CD4-positive, alpha-beta T cell (primary cell): Measurements from ENCODE around the gene ERICH6. TPM values are rescaled to one million over a fixed set of nuclear protein-coding genes. Genes with fewer than 3 reads are reported as not detected.
A peak's percentile ranks its signal among the peaks of the same experiment; 100 is the strongest.

Experiments used
- ATAC-seq: fragments of 200-7000 bp; cut with Tn5 transposase; one replicate; pipeline ENCODE4 v1.10.0; 2022; ENCODE audit warnings: mild to moderate bottlenecking; ENCODE audit not compliant: poor library complexity
- CTCF ChIA-PET: fragments of 350-600 bp; sonication (Branson Sonifier 250); formaldehyde crosslinking; loops from one replicate; lab custom pipeline; 2021; ENCODE audit warnings: antibody characterized with exemption, inconsistent platforms; lab: Charles Lee
- POLR2A ChIA-PET: fragments of 350-600 bp; sonication (Branson Sonifier 250); formaldehyde crosslinking; loops from one replicate; lab custom pipeline; 2021; ENCODE audit warnings: antibody characterized with exemption, inconsistent platforms; lab: Charles Lee
- DNase-seq, 14 experiments: peaks; one replicate each; pipeline ENCODE4 v3.0.0-alpha.2; 2013 to 2020; ENCODE audit warnings: mixed read lengths in 2 of 14
- H3K27ac ChIP-seq, 2 donors: one replicate each; pipeline versions ENCODE4 v1.5.1 to v1.7.0; 2013; ENCODE audit warnings: low read length in 2 of 2, low read depth in 1 of 2, mild to moderate bottlenecking in 1 of 2
- H3K27me3 ChIP-seq, 2 experiments: 1 replicate in 1 of 2; 2 replicates in 1 of 2; pipeline versions ENCODE4 v1.6.1 to v1.7.0; 2013; ENCODE audit warnings: low read length in 2 of 2, control low read depth in 1 of 2, mild to moderate bottlenecking in 1 of 2, moderate library complexity in 1 of 2; ENCODE audit not compliant: insufficient read depth in 2 of 2, control insufficient read depth in 1 of 2
- H3K36me3 ChIP-seq: one replicate; pipeline ENCODE4 v1.6.1; 2013; ENCODE audit warnings: low read length, control low read depth; ENCODE audit not compliant: insufficient read depth
- H3K4me1 ChIP-seq: one replicate; pipeline ENCODE4 v1.6.1; 2013; ENCODE audit warnings: low read length, control low read depth; ENCODE audit not compliant: insufficient read depth
- H3K4me3 ChIP-seq: one replicate; pipeline ENCODE4 v1.5.1; 2013; ENCODE audit warnings: mild to moderate bottlenecking, low read length, moderate library complexity
- H3K9me3 ChIP-seq, 2 experiments: 1 replicate in 1 of 2; 2 replicates in 1 of 2; pipeline versions ENCODE4 v1.6.1 to v1.7.0; 2013; ENCODE audit warnings: low read length in 2 of 2, mild to moderate bottlenecking in 2 of 2, control low read depth in 1 of 2, moderate library complexity in 1 of 2; ENCODE audit not compliant: control insufficient read depth in 1 of 2, insufficient read depth in 1 of 2
- H3K27ac Mint-ChIP-seq: one replicate; pipeline ENCODE4 v1.8.0; 2020; ENCODE audit warnings: mixed read lengths
- H3K27me3 Mint-ChIP-seq: one replicate; pipeline ENCODE4 v1.8.0; 2021; ENCODE audit warnings: mixed read lengths
- H3K36me3 Mint-ChIP-seq: one replicate; pipeline ENCODE4 v1.8.0; 2021; ENCODE audit warnings: low read depth, mixed read lengths
- H3K4me1 Mint-ChIP-seq: one replicate; pipeline ENCODE4 v1.8.0; 2021; ENCODE audit warnings: low read depth, mixed read lengths
- H3K4me3 Mint-ChIP-seq: one replicate; pipeline ENCODE4 v1.8.0; 2020; ENCODE audit warnings: mild to moderate bottlenecking, mixed read lengths
- H3K9me3 Mint-ChIP-seq: one replicate; pipeline ENCODE4 v1.8.0; 2020; ENCODE audit warnings: mixed read lengths
- intact Hi-C, 2 experiments: fragments of 100-400 bp; cut with DNase I in 1 of 2; cut with micrococcal nuclease in 1 of 2; formaldehyde crosslinking; loops; one replicate each; pipeline versions ENCODE4 v1.15.1 to v1.9.0; 2023 to 2025; cut with DNase I, micrococcal nuclease
- total RNA-seq, 174 experiments: library from RNA in 2 of 174; stranded (reverse) in 2 of 174; gene quantifications; one replicate each; pipeline ENCODE4 v1.2.3 and lab custom pipeline; 2021 to 2026
- TF ChIP-seq, protein P1 (sequence below): fragments of 200-600 bp; IDR thresholded peaks from one replicate; pipeline ENCODE4 v1.8.0; 2022; ENCODE audit warnings: antibody characterized with exemption, mild to moderate bottlenecking

ERICH6 gene
- total RNA-seq, 2 experiments from 2014 or later, result not detected

DNA sequence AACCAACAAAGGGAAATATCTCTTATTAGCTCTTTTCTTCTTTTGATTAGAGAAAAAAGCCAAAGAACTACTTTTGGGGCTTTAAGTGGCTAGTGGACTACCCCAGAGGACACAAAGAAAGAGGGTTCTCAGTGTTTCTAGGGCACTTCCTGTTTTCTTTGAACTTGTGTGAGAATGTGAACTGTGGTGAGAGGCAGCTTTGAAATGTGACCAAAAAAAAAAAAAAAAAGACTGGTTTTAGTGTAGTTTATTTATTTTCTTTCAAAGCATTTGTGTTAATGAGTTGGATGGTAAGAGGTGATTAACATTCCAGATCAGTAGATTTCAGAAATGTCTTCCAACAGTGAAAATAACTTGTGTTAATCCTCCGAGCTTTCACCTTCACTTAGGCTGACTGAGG lies 68.2 kb downstream of the ERICH6 start:
- DNase-seq (peak in 3 of 14 experiments; percentile 57 to 67 (median 66)), ATAC-seq (peak; percentile 71)
- TF ChIP-seq, protein P1, sequence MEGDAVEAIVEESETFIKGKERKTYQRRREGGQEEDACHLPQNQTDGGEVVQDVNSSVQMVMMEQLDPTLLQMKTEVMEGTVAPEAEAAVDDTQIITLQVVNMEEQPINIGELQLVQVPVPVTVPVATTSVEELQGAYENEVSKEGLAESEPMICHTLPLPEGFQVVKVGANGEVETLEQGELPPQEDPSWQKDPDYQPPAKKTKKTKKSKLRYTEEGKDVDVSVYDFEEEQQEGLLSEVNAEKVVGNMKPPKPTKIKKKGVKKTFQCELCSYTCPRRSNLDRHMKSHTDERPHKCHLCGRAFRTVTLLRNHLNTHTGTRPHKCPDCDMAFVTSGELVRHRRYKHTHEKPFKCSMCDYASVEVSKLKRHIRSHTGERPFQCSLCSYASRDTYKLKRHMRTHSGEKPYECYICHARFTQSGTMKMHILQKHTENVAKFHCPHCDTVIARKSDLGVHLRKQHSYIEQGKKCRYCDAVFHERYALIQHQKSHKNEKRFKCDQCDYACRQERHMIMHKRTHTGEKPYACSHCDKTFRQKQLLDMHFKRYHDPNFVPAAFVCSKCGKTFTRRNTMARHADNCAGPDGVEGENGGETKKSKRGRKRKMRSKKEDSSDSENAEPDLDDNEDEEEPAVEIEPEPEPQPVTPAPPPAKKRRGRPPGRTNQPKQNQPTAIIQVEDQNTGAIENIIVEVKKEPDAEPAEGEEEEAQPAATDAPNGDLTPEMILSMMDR, result no peak
- Histone ChIP-seq H3K9me3 (no peaks in the 10 kb centered on the region), H3K4me1 (peaks cover 18% of the 10 kb centered on the region), H3K27ac (peak overlapping the region in 1 of 2 donors; percentile 47), H3K36me3 (peaks cover 5% of the 10 kb centered on the region), H3K27me3 (no peaks in the 10 kb centered on the region), H3K4me3 (no peak overlapping the region)
- ChIA-PET POLR2A (interaction anchor here (1.0 to 1.9 kb wide), 5 partner anchors 28 to 128 kb away, joined by 3 to 9 read pairs (median 4); partner anchors contain the start of genes EIF2A, SELENOT, SERP1 and SIAH2), CTCF (no interaction called here)
- Mint-ChIP-seq H3K4me1 (peaks cover 31% of the 10 kb centered on the region), H3K4me3 (peak overlapping the region; percentile 48), H3K27me3 (no peaks in the 10 kb centered on the region), H3K9me3 (no peaks in the 10 kb centered on the region), H3K36me3 (peaks cover 2% of the 10 kb centered on the region), H3K27ac (peak overlapping the region; percentile 40)
- intact Hi-C loops, result no loop called here

DNA sequence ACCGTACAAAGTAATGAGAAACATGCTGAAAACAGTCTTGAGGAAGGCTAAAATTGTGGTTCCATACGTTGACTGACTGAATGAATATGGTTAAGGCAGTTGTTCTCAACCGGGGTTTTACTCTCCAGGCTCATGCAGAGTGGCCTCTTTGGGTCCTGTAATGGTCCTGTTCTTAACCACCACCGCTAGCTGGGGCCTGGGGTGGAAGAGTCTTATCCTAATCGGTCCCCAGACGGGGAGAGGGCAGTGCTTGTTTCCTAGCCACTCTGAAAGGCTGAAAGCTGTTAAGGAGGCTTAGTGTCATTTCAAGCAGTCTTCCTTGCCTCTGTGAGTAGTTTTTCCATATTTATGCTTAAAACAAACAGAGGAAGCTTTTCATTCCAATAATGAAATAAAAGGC lies 68.6 kb downstream of the ERICH6 start:
- no peaks in the 10 kb centered on the region for H3K27me3 ChIP-seq
- no peak overlapping the region for H3K4me3 ChIP-seq
- peak overlapping the region in 1 of 2 donors; percentile 47 for H3K27ac ChIP-seq
- Mint-ChIP-seq H3K27ac (peak overlapping the region; percentile 40), H3K36me3 (peaks cover 7% of the 10 kb centered on the region), H3K27me3 (no peaks in the 10 kb centered on the region), H3K9me3 (no peaks in the 10 kb centered on the region), H3K4me1 (peaks cover 31% of the 10 kb centered on the region), H3K4me3 (peak overlapping the region; percentile 48)
- peaks cover 9% of the 10 kb centered on the region for H3K36me3 ChIP-seq
- CTCF ChIA-PET, result no interaction called here
- DNase-seq, result peak in 1 of 14 experiments; percentile 12
- TF ChIP-seq, protein P1, result no peak
- H3K9me3 ChIP-seq, result no peaks in the 10 kb centered on the region
- peaks cover 18% of the 10 kb centered on the region for H3K4me1 ChIP-seq
- intact Hi-C loops, result no loop called here
- POLR2A ChIA-PET, result interaction anchor here (1.0 to 1.9 kb wide), 5 partner anchors 27 to 129 kb away, joined by 3 to 9 read pairs (median 4); partner anchors contain the start of genes EIF2A, SELENOT, SERP1 and SIAH2
- no peak for ATAC-seq

- no peak overlapping the region for H3K4me3 ChIP-seq
- Mint-ChIP-seq H3K9me3 (no peaks in the 10 kb centered on the region), H3K27ac (peak overlapping the region; percentile 62), H3K4me1 (peaks cover 28% of the 10 kb centered on the region), H3K36me3 (peaks cover 39% of the 10 kb centered on the region), H3K4me3 (no peak overlapping the region), H3K27me3 (no peaks in the 10 kb centered on the region)
- ATAC-seq, result no peak
- no peaks in the 10 kb centered on the region for H3K27me3 ChIP-seq
- TF ChIP-seq, protein P1, result no peak
- no peak overlapping the region for H3K27ac ChIP-seq
- H3K4me1 ChIP-seq, result peaks cover 18% of the 10 kb centered on the region
- DNase-seq, result no peak
- no peaks in the 10 kb centered on the region for H3K9me3 ChIP-seq
- H3K36me3 ChIP-seq, result peaks cover 30% of the 10 kb centered on the region
- CTCF ChIA-PET, result interaction anchor here (0.6 kb wide), 1 partner anchor 11 kb away, joined by 3 read pairs; no protein-coding TSS in a partner anchor
- intact Hi-C loops, result no loop called here
- POLR2A ChIA-PET, result no interaction called here
Measured at GRCh38 chr3:150631515-150632221, 72.1 kb downstream of the ERICH6 start.
